T-helper 9 cell (primary cell): ENCODE data around the gene ABCC6.
"Not testable (repeated sequence)": the region's sequence is repeated elsewhere in the genome, so short reads cannot be mapped to it uniquely, and the experiment has no call there.

Experiments
- DNase-seq: peaks from one replicate; pipeline ENCODE4 v3.0.0-alpha.2; 2020

Gene ABCC6

GRCh38 chr16:16188827-16189226 is 34.5 kb downstream of the ABCC6 start:
- no peak for DNase-seq

DNA sequence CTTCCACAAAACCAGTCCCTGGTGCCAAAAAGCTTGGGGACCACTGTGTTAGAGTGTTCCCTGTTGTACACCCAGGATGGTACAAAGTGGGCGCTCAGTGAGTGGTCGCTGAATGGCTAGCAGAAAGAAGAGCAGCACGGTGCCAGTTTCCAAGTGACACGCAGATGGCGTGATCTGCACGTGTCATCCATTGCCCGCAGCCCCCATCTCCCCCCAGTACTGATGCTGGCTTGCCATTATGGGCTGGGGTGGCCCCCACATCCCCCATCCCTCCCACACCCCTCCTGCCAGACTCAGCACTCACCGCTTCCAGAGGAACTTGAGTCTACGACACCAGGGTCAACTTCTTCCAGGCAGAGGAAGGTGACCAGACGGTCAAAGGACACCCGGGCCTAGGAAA is 36.5 kb downstream of the ABCC6 start:
- no peak for DNase-seq

DNA sequence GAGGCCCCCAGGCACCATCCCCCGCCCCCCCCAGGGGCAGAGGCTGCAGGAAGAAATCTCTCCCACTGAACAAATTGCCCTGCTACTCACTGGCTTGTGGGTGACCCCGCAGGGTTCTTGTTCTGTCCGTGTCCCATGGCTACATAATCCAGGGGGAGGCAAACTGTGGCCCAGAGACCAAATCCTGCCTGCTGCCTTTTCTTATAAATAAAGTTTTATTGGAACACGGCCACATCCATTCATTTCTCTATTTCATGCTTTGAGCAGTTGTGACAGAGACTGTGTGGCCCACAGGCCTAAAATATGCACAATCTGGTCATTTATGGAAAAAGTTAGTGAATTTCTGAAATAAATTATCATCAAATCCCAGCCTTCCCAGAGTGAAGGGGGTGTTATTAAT is 38.2 kb downstream of the ABCC6 start:
- no peak for DNase-seq

GRCh38 chr16:16184594-16184993 is 38.7 kb downstream of the ABCC6 start:
- no peak for DNase-seq

GRCh38 chr16:16183562-16183961 is 39.7 kb downstream of the ABCC6 start:
- DNase-seq, result no peak

- DNase-seq, result no peak
Measured at GRCh38 chr16:16182918-16183317, 40.4 kb downstream of the ABCC6 start.

GRCh38 chr16:16181748-16182147 is 41.5 kb downstream of the ABCC6 start:
- not testable (repeated sequence) for DNase-seq

- no peak for DNase-seq
Measured at GRCh38 chr16:16178455-16179162, 44.7 kb downstream of the ABCC6 start.

- DNase-seq, result no peak
Measured at GRCh38 chr16:16176328-16176727, 47.0 kb downstream of the ABCC6 start.

GRCh38 chr16:16175296-16175695 is 48.0 kb downstream of the ABCC6 start:
- no peak for DNase-seq

DNA sequence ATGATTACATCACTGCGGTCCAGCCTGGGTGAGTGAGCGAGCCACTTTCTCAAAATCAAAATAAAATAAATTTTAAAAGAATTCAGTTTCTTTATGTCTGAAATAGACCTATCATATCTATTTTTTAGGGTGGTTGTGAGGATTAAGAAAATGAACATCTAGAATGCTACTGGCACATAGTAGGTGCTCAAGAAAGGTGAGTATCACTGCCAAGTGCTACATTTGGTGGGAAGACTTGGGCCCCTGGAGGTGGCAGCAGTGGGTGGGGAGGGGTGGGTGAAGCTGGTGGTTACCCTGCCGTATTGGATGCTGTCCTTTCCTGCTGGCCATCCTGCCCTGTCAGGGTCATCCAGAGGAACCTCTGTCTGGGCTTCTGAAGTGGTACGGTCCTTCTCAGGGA is 50.3 kb downstream of the ABCC6 start:
- DNase-seq, result no peak

DNA sequence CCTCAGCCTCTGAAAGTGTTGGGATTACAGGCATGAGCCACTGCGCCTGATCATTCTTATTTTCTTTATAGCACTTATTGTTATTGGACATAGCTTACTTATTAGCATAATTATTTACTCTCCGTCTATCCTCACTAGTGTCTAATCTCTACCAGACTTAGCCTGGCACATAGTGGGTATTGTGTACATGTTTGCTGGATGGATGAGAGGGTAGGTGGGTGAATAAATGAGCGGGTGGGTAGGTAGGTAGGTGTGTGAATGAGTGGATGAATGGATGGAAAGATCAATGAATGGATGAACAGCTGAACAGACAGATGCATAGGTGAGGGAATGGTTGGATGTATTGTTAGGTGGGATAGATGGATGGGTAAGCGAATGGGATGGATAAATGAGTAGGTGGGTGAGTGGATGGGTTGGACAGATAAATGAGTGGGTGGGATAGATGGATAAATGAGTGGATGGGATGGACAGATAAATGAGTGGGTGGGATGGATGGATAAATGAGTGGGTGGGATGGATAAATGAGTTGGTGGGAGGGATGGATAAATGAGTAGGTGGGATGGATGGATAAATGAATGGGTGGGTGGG is 51.9 kb downstream of the ABCC6 start:
- DNase-seq, result no peak

DNA sequence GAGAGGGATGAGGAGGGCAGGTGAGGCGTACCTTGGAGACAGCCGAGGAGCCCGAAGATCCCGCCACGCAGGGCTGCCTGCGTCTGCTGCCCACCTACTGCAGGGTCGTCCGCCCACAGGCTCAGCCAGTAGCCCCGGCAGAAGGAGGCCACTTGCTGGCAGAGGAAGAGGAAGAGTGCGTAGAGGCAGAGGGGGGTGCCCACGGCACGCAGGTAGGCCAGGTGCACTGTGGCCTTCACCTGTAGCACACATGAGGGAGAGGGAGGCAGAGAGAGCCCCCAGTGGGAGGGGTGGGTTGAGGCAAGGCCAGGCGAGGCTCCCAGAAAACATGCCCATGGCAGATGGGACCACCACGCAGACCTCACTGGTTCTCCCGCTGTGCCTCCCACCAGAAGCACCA is 53.7 kb downstream of the ABCC6 start:
- no peak for DNase-seq

DNA sequence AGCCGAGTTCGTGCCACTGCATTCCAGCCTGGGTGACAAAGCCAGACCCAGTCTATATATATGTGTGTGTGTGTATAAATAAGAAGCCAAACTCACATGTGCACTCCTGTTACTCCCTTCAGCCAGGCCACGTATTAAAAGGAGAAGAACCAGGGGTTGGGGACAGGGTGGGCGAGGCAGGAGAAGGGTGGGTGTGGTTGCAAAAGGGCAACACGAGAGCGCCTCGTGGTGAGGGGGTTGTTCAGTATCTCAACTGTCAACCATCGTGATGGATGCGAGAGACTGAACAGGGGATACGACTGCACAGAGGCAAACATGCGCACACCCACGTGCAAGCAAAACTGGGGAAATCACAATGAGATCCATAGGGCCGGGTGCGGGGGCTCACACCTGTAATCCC is 54.9 kb downstream of the ABCC6 start:
- DNase-seq, result no peak

- DNase-seq, result no peak
Measured at GRCh38 chr16:16167927-16168326, 55.4 kb downstream of the ABCC6 start.

- no peak for DNase-seq
Measured at GRCh38 chr16:16166949-16167348, 56.3 kb downstream of the ABCC6 start.

GRCh38 chr16:16166085-16166484 is 57.2 kb downstream of the ABCC6 start:
- DNase-seq, result no peak

DNA sequence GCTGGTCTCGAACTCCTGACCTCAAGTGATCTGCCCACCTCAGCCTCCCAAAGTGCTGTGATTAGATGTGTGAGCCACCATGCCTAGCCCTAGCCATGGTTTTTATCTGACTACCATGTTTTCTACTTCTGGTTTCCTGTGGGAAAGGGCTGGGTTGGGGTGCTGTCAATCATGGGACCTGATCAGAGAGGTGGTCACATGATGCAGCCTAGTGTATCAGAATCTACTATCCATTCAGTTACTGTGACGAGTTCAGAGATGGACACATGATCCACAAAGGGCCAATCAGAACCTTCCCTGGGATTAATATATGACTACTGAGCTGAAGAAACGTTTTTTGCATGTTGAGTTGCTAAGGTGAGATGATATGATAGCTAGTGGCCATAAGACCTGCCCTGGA is 59.1 kb downstream of the ABCC6 start:
- no peak for DNase-seq

DNA sequence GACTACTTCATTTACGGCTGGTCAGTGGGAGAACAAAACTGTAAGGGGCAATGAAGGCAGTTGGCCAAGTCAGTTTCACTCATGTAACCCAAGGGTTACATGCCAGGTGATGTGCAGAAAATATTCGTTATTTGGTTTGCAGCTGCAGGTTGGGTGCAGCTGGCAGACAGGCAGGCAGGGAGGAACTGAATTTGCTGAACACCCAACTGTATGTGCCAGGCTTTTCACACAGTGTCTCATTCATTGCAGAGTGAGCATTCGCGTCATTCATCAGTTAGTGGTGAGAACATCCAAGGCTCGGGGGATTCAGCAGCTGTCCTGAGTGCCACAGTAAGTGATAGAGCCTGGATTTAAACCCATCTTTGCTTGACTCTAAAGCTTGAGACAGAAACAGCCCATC is 59.7 kb downstream of the ABCC6 start:
- no peak for DNase-seq

DNA sequence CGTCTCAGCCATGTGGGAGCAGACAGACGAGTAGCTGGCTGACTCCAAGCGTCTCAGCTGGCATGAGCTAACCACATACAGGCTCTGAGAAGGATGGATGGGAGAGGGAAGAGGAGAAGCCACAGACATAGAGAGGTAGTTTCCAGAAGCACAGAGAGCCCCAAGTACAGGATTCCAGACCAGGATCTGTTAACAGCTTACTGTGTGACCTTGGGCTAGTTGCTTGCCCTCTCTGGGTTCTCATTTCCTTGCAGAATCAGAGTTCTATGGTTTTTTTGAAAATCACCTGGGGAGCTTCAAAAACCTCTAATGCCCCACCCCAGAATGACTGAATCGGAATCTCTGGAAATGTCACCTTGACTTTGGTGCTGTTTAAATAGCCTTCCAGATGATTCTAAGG is 60.2 kb downstream of the ABCC6 start:
- no peak for DNase-seq

DNA sequence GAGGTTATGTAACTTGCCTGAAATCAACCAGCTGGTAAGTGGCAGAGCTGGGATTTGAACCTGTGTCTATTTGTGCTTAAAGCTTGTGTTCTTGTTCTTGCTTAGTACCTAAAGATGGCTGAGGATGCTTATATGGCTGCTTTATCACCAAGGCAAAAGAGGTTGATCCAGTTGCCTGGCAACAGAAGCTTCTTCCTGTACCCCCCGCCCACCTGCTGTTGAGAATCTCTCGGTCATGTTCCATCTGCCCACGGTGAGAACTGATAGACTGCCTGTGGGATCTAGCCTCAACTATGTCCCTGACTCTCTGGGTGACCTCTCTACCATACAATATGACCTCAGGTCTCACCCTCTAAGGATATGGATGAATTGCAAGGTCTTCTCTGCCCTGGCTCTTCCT is 60.7 kb downstream of the ABCC6 start:
- no peak for DNase-seq

DNA sequence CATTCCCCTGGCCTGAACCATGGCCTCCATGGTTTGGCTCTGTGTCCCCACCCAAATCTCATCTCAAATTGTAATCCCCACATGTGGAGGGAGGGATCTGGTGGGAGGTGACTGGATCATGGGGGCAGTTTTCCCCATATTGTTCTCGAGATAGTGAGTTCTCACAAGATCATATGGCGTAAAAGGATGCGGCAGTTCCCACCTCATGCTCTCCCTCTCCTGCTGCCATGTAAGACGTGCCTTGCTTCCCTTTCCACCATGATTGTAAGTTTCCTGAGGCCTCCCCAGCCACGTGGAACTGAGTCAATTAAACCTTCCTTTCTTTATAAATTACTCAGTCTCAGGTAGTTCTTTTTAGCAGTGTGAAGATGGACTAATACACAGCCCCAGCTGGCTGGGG is 61.5 kb downstream of the ABCC6 start:
- not testable (repeated sequence) for DNase-seq

- DNase-seq, result no peak
Measured at GRCh38 chr16:16161319-16161718, 62.0 kb downstream of the ABCC6 start.

DNA sequence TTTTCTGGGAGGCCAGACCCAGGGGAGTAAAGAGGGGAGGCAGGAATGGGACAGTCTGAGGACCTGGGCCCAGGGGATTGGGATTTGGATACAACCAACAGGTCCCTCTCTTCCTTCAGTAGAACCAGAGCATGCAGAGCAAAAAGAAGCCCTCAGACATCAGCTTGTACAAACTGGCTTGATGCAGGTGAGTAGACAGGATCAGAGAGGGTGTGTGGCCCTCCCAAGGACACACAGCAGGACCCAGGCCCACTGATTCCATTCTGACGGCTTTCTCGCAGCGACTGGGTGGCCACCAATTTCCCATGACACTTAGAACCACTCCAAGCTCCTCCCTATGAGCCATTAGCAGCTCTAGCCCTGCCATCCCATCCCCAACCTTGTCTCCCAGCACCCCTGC is 63.6 kb downstream of the ABCC6 start:
- DNase-seq, result no peak

DNA sequence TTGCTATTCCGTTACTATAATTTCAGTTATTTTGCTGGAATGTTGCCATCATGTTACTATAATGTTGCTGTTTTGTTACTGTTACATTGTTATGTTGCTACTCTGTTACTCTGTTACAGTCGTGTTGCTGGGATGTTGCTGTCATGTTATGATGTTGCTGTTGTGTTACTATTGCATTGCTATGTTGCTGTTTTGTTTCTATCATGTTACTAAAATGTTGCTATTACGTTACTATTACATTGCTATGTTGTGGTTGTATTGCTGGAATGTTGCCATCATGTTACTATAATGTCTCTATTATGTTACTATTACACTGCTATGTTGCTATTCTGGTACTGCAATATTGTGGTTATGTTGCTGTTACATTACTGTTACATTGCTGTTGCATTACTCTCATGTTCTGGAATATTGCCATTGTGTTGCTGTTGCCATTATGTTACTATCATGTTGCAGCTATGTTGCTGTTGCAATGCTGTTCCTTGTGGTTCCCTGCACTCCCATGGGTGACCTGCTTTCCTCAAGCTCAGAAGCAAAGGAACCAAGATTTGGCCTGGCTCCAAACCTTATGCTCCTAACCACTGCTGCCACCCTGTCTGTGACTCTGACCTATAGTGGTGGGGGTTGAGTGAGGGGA is 64.4 kb downstream of the ABCC6 start:
- DNase-seq, result no peak
